CD4-positive, alpha-beta T cell treated with Interleukin-1 beta for 1 hour (primary cell): ENCODE measurements around the gene ZNF506.
"Not testable (repeated sequence)": the region's sequence is repeated elsewhere in the genome, so short reads cannot be mapped to it uniquely, and the experiment has no call there.

Experiments
- DNase-seq, 2 donors: peaks; one replicate each; pipeline ENCODE4 v3.0.0-alpha.2; 2020 to 2022

ZNF506 gene

DNA sequence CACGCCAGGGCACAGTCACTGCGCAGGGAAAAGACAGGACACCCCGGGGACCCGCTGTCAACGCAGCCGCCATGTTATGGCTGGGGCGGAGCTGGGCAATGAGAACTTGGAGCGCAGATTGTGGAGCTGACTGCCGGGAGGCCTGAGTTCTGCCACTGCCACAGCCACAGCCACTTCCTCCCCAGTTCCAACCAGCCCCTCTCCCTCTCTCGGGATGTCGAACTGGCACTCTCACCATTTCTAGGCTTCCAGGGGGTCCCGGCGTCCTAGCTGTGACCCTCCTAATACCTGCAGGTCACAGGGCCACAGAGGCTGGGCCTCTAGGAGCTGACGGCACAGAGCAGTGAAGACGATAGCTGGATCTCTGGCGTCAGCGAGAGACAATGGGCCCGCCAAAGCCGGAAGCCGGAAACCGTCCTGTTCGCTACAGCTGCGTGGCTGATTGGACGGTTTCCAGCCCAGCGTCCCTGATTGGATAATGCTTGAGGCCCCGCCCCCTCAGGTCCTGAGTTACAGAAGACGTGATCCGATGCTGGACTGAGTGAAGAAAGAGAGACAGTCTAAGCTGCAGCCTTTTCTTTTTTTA is at the start of gene ZNF506:
TSS of gene ZNF506 (minus strand) at position 385 of the 586 bp plus-strand sequence. CDS start at position 238, 147 bp downstream.
- peak; percentile 97 for DNase-seq

DNA sequence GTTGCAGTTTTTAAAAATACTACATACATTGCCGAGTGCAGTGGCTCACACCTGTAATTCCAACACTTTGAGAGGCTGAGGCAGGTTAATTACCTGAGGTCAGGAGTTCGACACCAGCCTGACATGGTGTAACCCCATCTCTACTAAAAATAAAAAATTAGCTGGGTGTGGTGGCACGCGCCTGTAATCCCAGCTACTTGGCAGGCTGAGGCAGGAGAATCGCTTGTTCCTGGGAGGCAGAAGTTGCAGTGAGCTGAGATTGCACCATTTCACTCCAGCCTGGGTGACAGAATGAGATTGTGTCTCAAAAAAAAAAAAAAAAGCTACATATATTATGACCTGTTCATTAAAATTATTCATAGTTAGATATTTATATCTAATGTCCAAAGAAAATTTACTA is 48.5 kb upstream of the ZNF506 start:
- DNase-seq: not testable (repeated sequence)

- DNase-seq: peak; percentile 71 to 76
Measured at GRCh38 chr19:19866611-19867248, 45.2 kb upstream of the ZNF506 start.

GRCh38 chr19:19865750-19866610 is 44.4 kb upstream of the ZNF506 start, which contains the start of gene ZNF253:
TSS of gene ZNF253 (plus strand) at chr19:19865882. CDS start at chr19:19865997, 115 bp downstream.
- DNase-seq: peak; percentile 93 to 94

- peak; percentile 65 to 80 for DNase-seq
Measured at GRCh38 chr19:19860756-19861390, 39.3 kb upstream of the ZNF506 start.

GRCh38 chr19:19858751-19859150 is 37.2 kb upstream of the ZNF506 start:
- no peak for DNase-seq

DNA sequence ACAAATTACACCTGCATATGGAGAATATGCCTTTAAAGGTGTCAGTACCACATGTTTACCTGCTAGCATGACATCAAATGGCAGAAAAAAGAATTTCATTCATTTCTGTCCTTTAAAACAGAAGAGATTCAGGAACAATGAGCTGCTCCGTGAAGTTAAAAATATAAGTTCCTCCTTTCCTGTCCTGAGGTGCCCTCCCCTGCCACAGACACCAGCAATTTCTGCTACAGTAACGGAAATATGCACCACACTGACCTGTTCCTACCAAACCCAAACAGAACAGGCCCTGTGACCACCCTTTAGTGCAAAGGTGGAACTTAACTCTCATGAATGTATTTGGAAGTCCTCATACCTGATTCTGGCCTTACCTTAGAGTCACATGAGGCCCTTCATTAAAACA is 30.2 kb upstream of the ZNF506 start:
- DNase-seq: not testable (repeated sequence)

- DNase-seq: no peak
Measured at GRCh38 chr19:19849056-19849455, 27.5 kb upstream of the ZNF506 start.

GRCh38 chr19:19847781-19848180 is 26.2 kb upstream of the ZNF506 start:
- no peak for DNase-seq

DNA sequence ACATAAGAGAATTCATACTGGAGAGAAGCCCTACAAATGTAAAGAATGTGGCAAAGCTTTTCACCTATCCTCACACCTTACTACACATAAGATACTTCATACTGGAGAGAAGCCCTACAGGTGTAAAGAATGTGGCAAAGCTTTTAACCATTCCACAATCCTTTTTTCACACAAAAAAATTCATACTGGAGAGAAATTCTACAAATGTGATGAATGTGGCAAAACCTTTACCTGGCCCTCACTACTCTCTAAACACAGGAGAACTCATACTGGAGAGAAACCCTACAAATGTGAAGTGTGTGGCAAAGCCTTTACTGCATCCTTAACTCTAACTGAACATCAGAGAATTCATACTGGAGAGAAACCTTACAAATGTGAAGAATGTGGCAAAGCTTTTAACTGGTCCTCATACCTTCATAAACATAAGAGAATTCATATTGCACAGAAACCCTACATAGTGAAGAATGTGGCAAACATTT is 14.0 kb upstream of the ZNF506 start:
- no peak for DNase-seq

DNA sequence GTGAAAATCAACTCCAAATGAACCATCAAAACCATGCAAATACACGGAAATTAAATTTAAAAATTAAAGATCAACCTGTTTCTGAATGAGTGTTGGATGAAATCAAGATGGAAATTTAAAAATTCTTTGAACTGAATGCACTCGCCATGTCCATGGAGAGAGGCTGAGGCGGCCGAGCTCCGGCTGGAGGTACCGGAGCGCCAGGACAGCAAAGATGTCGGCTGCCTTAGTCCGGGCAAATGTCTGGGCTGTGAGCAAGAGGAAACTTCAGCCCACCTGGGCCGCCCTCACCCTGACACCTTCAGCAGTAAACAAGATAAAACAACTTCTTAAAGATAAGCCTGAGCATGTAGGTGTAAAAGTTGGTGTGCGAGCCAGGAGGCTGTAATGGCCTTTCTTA is 5.3 kb upstream of the ZNF506 start:
- DNase-seq: no peak

DNA sequence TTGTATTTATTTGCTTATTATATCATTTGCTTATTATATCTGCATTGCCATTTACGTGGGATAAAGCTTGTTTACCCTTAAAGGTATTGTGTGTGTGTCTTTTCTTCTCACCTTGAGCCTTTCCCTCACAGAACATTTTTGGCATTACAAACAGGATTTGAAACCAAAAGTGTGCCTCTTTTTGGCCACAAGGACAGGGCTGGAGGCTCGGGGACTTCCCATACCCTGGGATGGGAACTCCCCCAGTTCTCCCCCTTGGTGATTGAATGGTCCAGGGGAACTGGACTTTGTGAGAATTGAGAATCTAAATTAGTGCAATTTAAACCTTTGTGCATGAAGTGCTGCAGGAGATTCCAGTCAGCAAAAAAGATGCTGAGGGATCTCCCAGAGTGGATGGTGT is 2.4 kb upstream of the ZNF506 start:
- DNase-seq: no peak

- DNase-seq: not testable (repeated sequence)
Measured at GRCh38 chr19:19821976-19822375, 426 bp upstream of the ZNF506 start.

GRCh38 chr19:19820774-19821320 is 703 bp downstream of the ZNF506 start:
- peak; percentile 42 to 53 for DNase-seq

DNA sequence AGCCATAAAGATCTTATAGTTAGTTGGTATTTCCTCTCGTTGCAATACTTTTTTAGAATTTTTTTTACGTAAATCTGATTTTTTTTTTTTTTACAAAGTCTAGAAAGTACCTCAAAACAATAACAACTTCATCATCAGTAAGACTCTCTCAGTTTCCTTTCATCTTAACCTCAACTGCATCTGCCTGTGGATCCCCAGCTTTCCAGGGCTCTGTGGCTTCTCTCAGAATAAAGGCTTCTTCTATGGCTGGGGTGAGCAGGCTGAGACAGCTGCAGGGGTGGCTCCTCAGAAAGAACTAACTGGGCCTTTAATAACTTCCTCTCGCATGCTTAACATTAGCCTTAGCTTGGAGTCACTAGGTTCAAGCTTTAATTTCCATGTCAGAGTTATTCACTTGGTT is 4.2 kb downstream of the ZNF506 start:
- DNase-seq: peak; percentile 72 to 74

- DNase-seq: no peak
Measured at GRCh38 chr19:19816679-19817078, 4.9 kb downstream of the ZNF506 start.

DNA sequence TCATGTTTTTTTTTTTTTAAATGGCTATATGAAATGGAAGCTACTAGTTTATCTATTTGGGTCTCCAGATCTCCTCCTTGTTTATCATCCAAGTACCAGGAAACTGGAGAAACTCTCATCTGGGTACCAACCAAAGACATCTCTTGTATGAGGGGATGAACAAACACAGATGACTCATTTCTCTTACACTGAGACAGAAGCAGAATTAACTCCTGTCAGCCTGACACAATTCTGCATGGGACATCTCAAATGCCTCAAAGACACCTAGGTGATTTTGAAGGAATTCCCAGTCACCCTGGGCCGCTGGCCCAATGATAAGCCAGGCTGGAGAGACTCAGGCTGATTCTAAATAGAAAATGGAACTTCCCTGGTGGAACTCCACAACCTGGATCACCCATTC is 9.6 kb downstream of the ZNF506 start:
- not testable (repeated sequence) for DNase-seq

GRCh38 chr19:19805480-19805879 is 16.1 kb downstream of the ZNF506 start:
- DNase-seq: no peak

DNA sequence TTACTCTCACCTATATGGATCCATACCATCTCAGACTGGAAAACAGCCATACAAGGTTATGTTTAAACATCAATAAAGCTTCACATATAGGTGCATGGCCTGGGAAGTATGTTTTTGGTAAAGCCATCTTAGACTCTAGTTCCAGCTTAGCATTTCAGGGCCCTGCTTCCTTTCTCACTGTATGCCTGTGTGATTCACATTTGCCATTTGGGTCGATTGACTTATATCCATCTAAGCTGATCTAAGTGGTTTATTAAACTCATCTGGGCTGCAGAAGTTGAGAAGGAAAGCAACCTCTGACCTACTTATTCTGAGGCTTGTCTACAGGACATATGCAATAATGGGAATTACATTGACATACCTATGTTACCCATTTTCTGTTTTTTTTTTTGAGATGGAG is 33.5 kb downstream of the ZNF506 start:
- no peak for DNase-seq

GRCh38 chr19:19785476-19785875 is 36.1 kb downstream of the ZNF506 start:
- DNase-seq: not testable (repeated sequence)

GRCh38 chr19:19782783-19783182 is 38.8 kb downstream of the ZNF506 start:
- DNase-seq: no peak

DNA sequence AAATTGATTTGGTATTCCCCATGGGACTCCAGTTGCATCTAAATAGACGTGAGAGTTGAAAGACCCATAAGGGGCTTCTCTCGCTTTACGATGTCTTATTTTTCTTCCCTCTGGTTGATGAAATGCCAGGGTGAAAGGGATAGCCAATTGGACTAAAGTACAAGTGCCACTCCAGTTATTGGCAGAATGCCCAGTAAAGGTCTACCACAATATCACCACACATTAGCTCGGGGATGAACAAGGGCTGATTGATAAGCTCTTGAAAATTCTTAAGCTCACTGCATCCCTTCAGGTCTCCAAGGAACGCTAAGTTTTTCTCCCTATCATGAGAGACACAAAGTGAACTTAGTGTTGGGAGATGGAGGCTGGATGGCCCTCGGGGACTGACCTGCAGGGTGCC is 39.8 kb downstream of the ZNF506 start:
- DNase-seq: not testable (repeated sequence)

DNA sequence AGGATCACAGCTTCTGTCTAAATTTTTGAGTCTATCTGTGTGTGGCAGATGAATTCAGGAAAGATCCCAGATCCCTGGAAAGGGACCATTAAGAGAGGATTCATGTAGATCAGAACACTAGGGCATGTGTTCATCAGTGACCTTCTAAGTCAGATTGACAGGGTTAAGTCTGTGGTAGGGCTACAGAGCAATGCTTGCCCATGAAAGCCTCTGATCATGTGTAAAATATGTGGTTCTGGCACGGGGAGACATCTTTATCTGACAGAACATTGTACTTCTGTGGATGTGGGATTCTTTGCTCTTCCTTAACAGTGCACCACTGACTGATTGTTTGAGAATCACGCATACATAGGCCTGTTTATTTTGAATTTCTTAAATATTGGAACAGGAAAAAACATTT is 42.9 kb downstream of the ZNF506 start:
- DNase-seq: no peak
